HL-60 (cell line): ENCODE data around the gene CASQ1.

ENCODE experiments used
- POLR2AphosphoS5 ChIP-seq: IDR thresholded peaks from 2 replicates; pipeline ENCODE4 v1.6.1; 2012; ENCODE audit warnings: low read depth
- TF ChIP-seq, protein P1 (sequence below): IDR thresholded peaks from one replicate; pipeline ENCODE4 v1.5.1; 2011; ENCODE audit warnings: low read length, control low read depth, inconsistent platforms; ENCODE audit not compliant: insufficient read depth

DNA sequence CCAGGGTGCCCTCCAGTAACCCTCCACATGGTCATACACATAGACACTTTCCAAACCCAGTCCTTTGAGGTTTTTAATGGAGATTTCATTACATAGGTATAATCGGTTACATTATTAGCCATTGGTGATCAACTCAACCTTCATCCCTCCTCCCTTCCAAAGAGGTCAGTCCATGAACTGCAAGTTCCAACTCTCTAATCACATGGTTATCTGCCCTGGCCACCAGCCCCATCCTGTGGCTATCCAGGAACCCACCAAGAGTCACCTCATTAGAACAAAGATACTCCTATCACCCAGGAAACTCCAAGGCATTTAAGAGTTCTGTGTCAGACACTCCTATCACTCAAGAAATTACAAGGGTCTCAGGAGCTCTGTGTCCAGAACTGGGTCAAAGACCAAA is 26.8 kb upstream of the CASQ1 start:
- TF ChIP-seq, protein P1, sequence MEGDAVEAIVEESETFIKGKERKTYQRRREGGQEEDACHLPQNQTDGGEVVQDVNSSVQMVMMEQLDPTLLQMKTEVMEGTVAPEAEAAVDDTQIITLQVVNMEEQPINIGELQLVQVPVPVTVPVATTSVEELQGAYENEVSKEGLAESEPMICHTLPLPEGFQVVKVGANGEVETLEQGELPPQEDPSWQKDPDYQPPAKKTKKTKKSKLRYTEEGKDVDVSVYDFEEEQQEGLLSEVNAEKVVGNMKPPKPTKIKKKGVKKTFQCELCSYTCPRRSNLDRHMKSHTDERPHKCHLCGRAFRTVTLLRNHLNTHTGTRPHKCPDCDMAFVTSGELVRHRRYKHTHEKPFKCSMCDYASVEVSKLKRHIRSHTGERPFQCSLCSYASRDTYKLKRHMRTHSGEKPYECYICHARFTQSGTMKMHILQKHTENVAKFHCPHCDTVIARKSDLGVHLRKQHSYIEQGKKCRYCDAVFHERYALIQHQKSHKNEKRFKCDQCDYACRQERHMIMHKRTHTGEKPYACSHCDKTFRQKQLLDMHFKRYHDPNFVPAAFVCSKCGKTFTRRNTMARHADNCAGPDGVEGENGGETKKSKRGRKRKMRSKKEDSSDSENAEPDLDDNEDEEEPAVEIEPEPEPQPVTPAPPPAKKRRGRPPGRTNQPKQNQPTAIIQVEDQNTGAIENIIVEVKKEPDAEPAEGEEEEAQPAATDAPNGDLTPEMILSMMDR = no peak
- TF ChIP-seq POLR2AphosphoS5 = no peak
